ENCODE results near the gene CYP27A1.
"Not testable (repeated sequence)": the region's sequence is repeated elsewhere in the genome, so short reads cannot be mapped to it uniquely, and the experiment has no call there.

Gene CYP27A1

GRCh38 chr2:218833023-218833609, 51.2 kb downstream of the CYP27A1 start:
- no peak for DNase-seq

GRCh38 chr2:218834685-218835084, 52.7 kb downstream of the CYP27A1 start:
- no peak for DNase-seq

GRCh38 chr2:218837495-218837894, 55.5 kb downstream of the CYP27A1 start:
- no peak for DNase-seq

GRCh38 chr2:218839430-218839829, 57.5 kb downstream of the CYP27A1 start:
- no peak for DNase-seq

GRCh38 chr2:218839888-218840287, 57.9 kb downstream of the CYP27A1 start:
- no peak for DNase-seq

GRCh38 chr2:218844334-218844733, 62.4 kb downstream of the CYP27A1 start:
- not testable (repeated sequence) for DNase-seq

GRCh38 chr2:218846963-218847362, 65.0 kb downstream of the CYP27A1 start:
- DNase-seq: not testable (repeated sequence)

- no peak for DNase-seq
Observed at GRCh38 chr2:218849721-218850120, 67.8 kb downstream of the CYP27A1 start.

- DNase-seq: no peak
Observed at GRCh38 chr2:218850796-218851195, 68.8 kb downstream of the CYP27A1 start.

- DNase-seq: no peak
Observed at GRCh38 chr2:218851286-218851685, 69.3 kb downstream of the CYP27A1 start.

GRCh38 chr2:218852911-218853667, 71.1 kb downstream of the CYP27A1 start:
- DNase-seq: peak; percentile 51

GRCh38 chr2:218853766-218854165, 71.8 kb downstream of the CYP27A1 start:
- no peak for DNase-seq

GRCh38 chr2:218854860-218855259, 72.9 kb downstream of the CYP27A1 start:
- DNase-seq: no peak

- DNase-seq: no peak
Observed at GRCh38 chr2:218855305-218856166, 73.6 kb downstream of the CYP27A1 start.

- DNase-seq: no peak
Observed at GRCh38 chr2:218856167-218856895, 74.4 kb downstream of the CYP27A1 start.

- DNase-seq: no peak
Observed at GRCh38 chr2:218856896-218857243, 74.9 kb downstream of the CYP27A1 start.

GRCh38 chr2:218857371-218858137, 75.6 kb downstream of the CYP27A1 start:
- DNase-seq: no peak

- no peak for DNase-seq
Observed at GRCh38 chr2:218858138-218858445, 76.1 kb downstream of the CYP27A1 start.

GRCh38 chr2:218858671-218859555, 77.0 kb downstream of the CYP27A1 start:
- no peak for DNase-seq

- DNase-seq: no peak
Observed at GRCh38 chr2:218859556-218859987, 77.6 kb downstream of the CYP27A1 start, which contains the start of gene WNT6. Gene WNT6, plus strand, starts transcription at chr2:218859805. Its CDS starts 233 bp downstream, at chr2:218860038.
